T-helper 2 cell treated with Interferon-gamma antibody and Interleukin-4, amounts not matched to agents 5 μg/mL and 100 μg/mL, for 36 hours (primary cell): ENCODE results near the gene ID3.
"Not testable (repeated sequence)": the region's sequence is repeated elsewhere in the genome, so short reads cannot be mapped to it uniquely, and the experiment has no call there.

ENCODE experiments used
- DNase-seq: peaks from one replicate; pipeline ENCODE4 v3.0.0; 2021; ENCODE audit warnings: low spot score
- H3K27ac Mint-ChIP-seq: one replicate; pipeline ENCODE4 v1.8.0; 2021; ENCODE audit warnings: mild to moderate bottlenecking, mixed read lengths
- H3K27me3 Mint-ChIP-seq: one replicate; pipeline ENCODE4 v1.8.0; 2021; ENCODE audit warnings: low read depth, mixed read lengths
- H3K36me3 Mint-ChIP-seq: one replicate; pipeline ENCODE4 v1.8.0; 2021; ENCODE audit warnings: low read depth, mixed read lengths
- H3K4me1 Mint-ChIP-seq: one replicate; pipeline ENCODE4 v1.8.0; 2021; ENCODE audit warnings: low read depth, mixed read lengths
- H3K4me3 Mint-ChIP-seq: one replicate; pipeline ENCODE4 v1.8.0; 2022; ENCODE audit warnings: mild to moderate bottlenecking, moderate library complexity, mixed read lengths
- H3K9me3 Mint-ChIP-seq: one replicate; pipeline ENCODE4 v1.8.0; 2021; ENCODE audit warnings: mixed read lengths

The ID3 gene

DNA sequence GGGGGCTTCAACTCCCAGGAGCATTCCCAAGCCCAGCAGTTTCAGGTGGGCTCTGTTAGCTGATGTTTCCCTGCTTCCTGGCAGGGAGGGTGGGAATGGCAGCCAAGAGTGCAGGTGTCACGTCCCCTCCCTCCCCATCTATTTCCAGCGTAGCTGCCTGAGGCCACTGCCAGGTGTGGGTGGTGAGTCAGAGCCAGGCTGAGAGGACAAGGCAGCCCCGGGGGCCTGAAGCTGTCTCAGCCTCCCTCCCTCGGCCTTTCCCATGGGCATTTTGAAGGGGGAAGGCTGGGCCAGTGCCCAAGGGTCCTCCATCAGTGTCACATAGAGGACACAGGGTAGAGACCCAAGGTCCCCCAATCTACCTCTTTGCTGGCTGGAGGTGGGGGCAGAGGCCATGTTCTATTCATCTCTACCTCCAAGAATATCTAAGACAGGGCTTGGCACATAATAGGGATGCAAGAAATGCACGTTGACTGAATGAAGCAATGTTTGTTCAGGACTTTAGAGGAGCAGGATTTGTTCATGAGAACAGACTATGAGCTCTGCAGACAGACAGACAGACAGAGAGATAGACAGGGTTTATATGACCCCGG, 34.4 kb upstream of the ID3 start:
- Mint-ChIP-seq H3K4me3 (no peak overlapping the region), H3K27ac (no peak overlapping the region)

DNA sequence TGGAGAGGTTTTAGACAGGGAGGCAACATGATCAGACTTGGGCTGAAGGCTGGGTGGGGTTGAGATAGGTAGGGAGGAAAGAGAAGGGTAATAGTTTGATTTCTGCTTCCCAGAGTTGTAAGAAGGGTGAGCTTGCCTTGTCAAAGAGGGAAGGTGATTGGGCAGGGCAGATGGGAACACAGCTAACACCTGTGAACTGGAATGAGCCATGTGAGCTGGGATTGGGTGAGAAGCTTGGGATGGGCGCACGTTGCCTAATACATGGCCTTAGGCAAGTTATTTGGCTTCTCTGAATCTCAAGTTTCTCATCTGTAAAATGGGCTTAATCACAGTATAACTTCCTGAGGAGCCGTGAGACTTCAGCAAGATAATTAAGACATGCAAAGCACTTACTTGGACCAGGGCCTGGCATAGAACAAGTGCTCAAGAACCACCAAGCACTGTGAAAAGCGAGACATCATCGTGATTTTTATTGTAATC, 33.8 kb upstream of the ID3 start:
- H3K27me3 Mint-ChIP-seq: no peaks in the 10 kb centered on the region
- H3K36me3 Mint-ChIP-seq: no peaks in the 10 kb centered on the region
- DNase-seq: no peak
- H3K4me3 Mint-ChIP-seq: no peak overlapping the region
- H3K27ac Mint-ChIP-seq: peak overlapping the region; percentile 59
- H3K4me1 Mint-ChIP-seq: peaks cover 47% of the 10 kb centered on the region
- H3K9me3 Mint-ChIP-seq: no peaks in the 10 kb centered on the region

More for the DNA sequence above, 34.4 kb upstream of the ID3 start:
- Mint-ChIP-seq H3K27me3 (no peaks in the 10 kb centered on the region), H3K36me3 (no peaks in the 10 kb centered on the region), H3K9me3 (no peaks in the 10 kb centered on the region), H3K4me1 (peaks cover 48% of the 10 kb centered on the region)
- no peak for DNase-seq

DNA sequence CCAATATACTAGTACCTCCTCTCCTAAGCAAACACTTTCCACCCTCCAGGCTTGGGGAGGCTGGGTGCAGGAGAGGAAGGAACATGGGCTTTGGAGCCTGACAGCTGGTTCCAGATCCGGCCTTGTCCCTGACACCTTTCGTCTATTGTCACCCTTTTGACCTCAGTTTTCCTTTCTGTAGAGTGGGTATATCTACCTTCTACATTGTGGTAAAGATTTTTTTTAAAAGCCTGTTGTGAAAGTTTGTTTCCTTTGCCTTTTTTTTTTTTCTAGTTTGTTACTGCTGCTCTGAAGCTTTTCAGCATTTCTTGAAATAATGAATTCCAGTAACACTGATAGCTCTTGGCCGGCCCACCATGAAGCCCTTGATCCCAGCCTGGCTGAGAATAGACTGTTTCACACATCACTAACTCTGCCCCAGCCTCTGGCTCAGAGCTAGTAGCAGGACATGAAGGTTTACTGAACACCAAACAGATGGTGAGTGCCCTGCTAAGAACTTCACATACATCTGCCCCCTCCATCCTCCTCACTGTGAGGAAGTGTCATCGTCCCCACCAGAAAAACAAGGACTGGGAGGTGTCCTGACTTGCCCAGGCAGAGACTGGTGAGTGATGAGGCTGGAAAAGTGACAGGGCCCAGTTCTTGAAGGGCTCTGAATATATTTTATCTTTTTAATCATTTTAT, 33.0 kb upstream of the ID3 start:
- Mint-ChIP-seq H3K9me3 (no peaks in the 10 kb centered on the region), H3K4me1 (peaks cover 40% of the 10 kb centered on the region), H3K36me3 (no peaks in the 10 kb centered on the region), H3K27ac (peak overlapping the region; percentile 84), H3K4me3 (peak overlapping the region; percentile 56), H3K27me3 (no peaks in the 10 kb centered on the region)
- no peak for DNase-seq

DNA sequence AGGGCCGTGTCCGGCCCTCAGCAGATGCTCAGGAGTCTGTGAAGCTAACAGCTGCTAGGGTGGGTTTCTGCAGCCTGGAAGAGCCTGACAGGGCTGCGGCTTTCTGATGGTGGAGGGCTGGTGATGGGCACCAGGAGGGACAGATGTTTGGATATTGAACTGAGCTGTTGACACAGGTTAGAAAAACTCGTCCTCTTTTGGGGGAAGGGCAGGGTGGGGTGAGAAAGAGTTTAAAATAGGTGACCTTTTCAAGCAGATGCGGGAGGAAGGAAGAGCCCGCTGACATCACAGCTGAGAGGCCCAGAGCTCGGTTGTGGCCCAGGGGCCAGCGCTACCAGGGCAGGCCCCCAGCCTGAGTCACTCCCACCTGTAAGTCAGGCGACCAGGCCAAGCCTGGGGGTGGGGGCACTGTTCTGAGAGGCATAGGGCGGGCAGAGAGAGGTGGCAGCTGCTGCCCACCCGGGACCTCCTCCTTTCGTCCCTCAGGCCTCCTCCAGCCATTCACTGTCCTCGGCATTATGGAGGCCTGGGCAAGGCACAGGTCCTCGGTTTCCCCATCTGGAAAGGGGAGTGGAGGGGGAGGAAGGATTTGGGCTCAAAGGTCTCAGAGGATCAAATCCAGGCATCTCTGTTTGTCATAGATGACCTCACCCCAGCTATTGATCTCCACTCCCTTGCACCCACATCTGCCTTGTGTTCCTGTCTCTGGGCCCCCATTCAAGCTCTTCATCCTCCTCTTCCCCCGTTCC, 32.3 kb upstream of the ID3 start:
- H3K27me3 Mint-ChIP-seq: no peaks in the 10 kb centered on the region

DNA sequence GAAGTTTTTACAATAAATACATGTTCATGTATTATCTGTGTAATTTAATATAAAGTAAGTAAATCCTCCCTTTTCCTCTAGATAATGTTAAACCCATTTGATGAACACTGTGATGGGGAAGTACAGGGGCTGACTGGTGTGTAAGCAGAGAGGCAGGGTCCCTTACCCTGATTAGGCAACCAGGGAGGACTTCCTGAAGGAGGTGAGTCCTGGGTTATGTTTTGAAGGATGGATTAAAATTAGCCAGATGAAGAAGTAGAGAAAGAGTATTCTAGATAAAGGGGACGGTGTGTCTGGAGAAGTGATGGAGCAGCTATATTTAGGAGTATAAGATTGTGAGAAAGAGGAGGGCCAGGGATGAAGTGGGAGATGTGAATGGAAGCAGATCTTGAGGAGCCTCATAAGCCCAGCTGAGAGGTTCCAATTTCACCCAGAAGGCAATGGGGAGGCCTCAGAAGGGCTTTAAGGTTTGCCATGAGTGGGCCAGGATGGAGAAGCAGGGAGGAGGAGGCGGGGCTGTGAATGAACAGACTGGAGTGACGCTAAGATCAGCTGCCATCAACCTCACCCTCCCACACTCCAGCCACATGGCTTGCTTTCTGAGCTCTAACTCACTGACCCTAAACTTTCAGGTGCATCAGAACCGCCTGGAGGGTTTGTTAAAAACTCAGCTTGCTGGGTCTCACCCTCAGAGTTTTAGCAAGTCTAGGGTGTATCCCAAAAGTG, 30.9 kb upstream of the ID3 start:
- Mint-ChIP-seq H3K4me3 (no peak overlapping the region), H3K27me3 (no peaks in the 10 kb centered on the region), H3K27ac (peak overlapping the region; percentile 1), H3K36me3 (no peaks in the 10 kb centered on the region), H3K4me1 (peaks cover 32% of the 10 kb centered on the region), H3K9me3 (no peaks in the 10 kb centered on the region)
- DNase-seq: peak; percentile 70

More for the DNA sequence above, 32.3 kb upstream of the ID3 start:
- peak overlapping the region; percentile 84 for H3K27ac Mint-ChIP-seq
- H3K36me3 Mint-ChIP-seq: no peaks in the 10 kb centered on the region
- peaks cover 35% of the 10 kb centered on the region for H3K4me1 Mint-ChIP-seq
- H3K4me3 Mint-ChIP-seq: peak overlapping the region; percentile 56
- no peaks in the 10 kb centered on the region for H3K9me3 Mint-ChIP-seq
- peak; percentile 73 for DNase-seq

DNA sequence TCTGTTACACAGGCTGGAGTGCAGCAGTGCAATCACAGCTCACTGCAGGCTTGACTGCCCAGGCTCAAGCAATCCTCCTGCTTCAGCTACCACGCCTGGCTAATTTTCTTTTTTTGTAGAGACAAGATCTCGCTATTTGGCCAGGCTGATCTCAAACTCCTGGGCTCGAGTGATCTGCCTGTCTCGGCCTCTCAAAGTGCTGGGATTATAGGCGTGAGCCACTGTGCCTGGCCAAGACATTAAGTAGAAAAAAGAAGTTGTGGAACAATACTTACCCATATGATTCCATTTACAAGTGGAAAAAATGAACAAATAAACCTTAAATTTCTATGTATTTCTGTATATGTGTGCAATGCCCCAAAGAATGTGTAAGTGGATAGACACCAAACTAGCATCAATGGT, 30.3 kb upstream of the ID3 start:
- H3K27me3 Mint-ChIP-seq: no peaks in the 10 kb centered on the region
- no peak for DNase-seq
- peak overlapping the region; percentile 32 for H3K27ac Mint-ChIP-seq
- H3K9me3 Mint-ChIP-seq: no peaks in the 10 kb centered on the region
- no peak overlapping the region for H3K4me3 Mint-ChIP-seq
- peaks cover 28% of the 10 kb centered on the region for H3K4me1 Mint-ChIP-seq
- no peaks in the 10 kb centered on the region for H3K36me3 Mint-ChIP-seq

DNA sequence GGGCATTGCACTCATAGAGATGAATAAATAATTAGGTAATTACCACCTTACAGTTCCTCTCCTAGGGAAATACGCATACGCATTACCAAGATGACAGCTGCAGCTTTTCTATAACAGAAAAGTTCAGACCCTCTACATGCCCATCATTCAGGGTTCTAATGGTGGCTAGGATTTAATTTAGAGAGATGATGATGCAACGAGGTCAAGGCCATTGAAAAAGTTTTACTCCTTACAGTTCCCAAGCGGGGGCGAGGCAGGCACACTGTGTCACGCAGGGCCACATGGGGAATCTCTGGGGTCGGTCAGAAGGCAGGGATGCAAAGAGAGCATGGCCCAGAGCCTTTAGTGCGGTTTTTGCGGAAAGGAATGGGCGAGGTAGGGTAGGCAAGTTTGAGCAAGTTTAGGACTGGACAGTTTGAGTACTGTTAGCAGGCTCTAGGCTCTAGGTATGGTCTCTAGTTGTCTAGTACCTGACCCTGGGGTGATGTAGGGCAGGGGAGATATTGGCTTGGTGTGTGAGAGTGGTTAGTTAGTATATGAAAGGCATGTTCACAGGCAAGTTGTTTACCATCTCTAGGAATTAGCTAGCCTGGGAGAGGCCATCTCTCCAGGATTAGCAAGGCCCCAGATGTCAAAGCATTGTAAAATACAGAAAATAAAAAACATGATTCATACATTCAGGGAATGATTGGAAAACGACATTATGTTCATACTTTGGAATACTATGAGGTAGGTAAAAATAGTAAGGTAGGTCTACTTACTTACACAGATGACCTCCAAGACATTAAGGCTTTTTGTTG, 29.6 kb upstream of the ID3 start:
- Mint-ChIP-seq H3K27ac (no peak overlapping the region), H3K4me1 (peaks cover 26% of the 10 kb centered on the region), H3K4me3 (no peak overlapping the region), H3K36me3 (no peaks in the 10 kb centered on the region), H3K9me3 (no peaks in the 10 kb centered on the region), H3K27me3 (no peaks in the 10 kb centered on the region)
- DNase-seq: no peak

DNA sequence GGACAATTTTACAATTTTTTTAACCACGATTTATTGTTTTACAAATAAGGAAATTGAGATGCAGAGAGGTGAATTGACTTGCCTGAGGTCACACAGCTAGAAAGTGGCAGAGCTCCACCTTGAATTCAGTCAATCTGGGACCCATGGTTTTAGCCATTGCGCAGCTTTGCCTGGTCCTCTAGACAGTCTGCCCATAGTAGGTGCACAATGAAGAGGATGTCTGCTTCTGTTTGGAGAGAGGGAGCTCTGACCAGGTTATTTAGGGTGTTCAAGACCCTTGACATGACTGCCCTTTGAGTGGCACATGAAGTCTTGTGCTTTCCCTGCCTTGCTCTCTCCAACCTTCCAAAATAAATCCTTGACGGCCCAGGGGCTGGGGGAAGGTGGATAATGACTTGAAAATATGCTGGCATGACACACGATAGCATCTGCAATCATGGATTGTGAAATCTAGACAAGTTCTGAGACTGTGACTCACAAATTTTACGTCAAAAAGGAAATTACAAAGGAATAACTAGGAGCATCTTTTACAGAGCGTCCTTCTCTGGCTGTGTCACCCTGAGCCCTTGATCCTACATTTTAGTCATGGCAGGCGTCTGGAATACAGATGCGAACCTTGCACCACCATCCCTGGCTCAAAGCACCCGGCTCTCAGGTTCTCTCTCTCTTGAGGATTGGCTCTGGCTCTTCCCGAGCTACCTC, 26.2 kb upstream of the ID3 start:
- no peaks in the 10 kb centered on the region for H3K9me3 Mint-ChIP-seq
- no peaks in the 10 kb centered on the region for H3K27me3 Mint-ChIP-seq
- DNase-seq: no peak
- H3K36me3 Mint-ChIP-seq: no peaks in the 10 kb centered on the region
- no peak overlapping the region for H3K27ac Mint-ChIP-seq
- H3K4me3 Mint-ChIP-seq: no peak overlapping the region
- H3K4me1 Mint-ChIP-seq: peaks cover 4% of the 10 kb centered on the region

DNA sequence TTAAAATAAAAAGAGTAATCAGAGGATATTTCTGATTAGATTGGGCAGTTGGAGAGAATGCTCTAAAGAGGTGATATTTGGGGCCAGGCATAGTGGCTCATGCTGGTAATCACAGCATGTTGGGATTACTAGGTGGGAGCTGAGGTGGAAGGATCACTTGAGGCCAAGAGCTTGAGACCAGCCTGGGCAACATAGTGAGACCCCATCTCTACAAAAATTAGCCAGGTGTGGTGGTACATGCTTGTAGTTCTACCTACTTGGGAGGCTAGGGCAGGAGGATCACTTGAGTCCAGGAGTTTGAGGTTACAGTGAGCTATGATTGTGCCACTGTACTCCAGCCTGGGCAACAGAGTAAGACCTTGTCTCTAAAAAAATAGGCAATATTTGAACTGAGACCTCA, 24.4 kb upstream of the ID3 start:
- H3K4me3 Mint-ChIP-seq, H3K27me3 Mint-ChIP-seq, DNase-seq, H3K4me1 Mint-ChIP-seq, H3K27ac Mint-ChIP-seq, H3K36me3 Mint-ChIP-seq, H3K9me3 Mint-ChIP-seq: not testable (repeated sequence)

DNA sequence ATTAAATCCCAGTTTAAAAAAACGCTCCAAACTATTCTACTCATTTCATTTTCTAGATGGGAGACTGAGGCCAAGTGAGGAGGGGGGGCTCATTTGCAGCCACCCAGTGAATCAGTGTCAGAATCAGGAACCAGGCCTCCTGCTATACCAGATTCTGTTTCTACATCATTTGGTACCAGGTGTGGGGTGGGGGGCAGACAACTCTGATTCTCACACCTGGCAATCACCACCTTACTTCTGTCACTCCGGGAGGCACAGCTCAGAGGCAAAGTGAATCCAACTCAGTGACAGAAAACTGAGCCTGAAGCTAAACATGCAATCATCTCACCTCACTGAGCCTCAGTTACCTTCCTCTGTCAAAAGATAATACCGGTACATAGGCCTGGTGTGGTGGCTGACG, 23.5 kb upstream of the ID3 start:
- Mint-ChIP-seq H3K9me3 (no peaks in the 10 kb centered on the region), H3K4me3 (no peak overlapping the region), H3K27me3 (no peaks in the 10 kb centered on the region), H3K27ac (no peak overlapping the region), H3K4me1 (peaks cover 12% of the 10 kb centered on the region), H3K36me3 (no peaks in the 10 kb centered on the region)
- DNase-seq: no peak

DNA sequence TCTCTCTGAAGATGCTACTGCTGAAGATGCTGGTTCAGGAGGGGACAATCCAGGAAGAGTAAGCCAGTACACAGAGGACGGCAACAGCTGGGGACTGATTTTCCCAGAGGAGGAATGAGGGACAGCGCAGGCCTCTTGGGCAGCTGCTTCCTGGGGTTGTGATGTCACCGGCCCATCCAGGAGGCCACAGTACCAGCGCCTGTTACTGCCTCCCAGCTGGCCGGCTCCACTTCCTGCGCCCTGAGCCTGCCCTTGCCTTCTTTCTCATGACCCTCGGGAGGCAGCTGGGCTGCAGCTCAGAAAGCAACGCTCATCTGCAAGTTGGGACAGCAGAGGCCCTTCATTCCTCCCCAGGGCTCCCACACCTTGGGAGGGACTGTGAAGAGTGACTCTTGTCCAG, 21.9 kb upstream of the ID3 start:
- no peaks in the 10 kb centered on the region for H3K9me3 Mint-ChIP-seq
- H3K27ac Mint-ChIP-seq: no peak overlapping the region
- H3K36me3 Mint-ChIP-seq: no peaks in the 10 kb centered on the region
- H3K4me1 Mint-ChIP-seq: peaks cover 23% of the 10 kb centered on the region
- no peak overlapping the region for H3K4me3 Mint-ChIP-seq
- DNase-seq: no peak
- no peaks in the 10 kb centered on the region for H3K27me3 Mint-ChIP-seq

DNA sequence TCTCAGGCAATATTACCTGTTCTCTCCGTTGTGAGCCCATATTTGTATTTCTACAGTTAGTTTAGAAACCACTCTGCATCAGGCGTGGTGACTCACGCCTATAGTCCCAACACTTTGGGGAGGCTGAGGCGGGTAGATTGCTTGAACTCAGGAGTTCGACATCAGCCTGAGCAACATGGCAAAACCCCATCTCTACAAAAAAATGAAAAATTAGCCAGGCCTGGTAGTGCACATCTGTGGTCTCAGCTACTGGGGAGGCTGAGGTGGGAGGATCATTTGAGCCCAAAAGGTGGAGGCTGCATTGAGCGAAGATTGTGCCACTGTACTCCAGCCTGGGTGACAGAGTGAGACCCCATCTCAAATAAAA, 19.7 kb upstream of the ID3 start:
- H3K27me3 Mint-ChIP-seq: no peaks in the 10 kb centered on the region
- H3K36me3 Mint-ChIP-seq: no peaks in the 10 kb centered on the region
- no peak for DNase-seq
- peaks cover 23% of the 10 kb centered on the region for H3K4me1 Mint-ChIP-seq
- peak overlapping the region; percentile 2 for H3K4me3 Mint-ChIP-seq
- H3K9me3 Mint-ChIP-seq: no peaks in the 10 kb centered on the region
- no peak overlapping the region for H3K27ac Mint-ChIP-seq
